ENCODE results near the gene DLD.
"Not testable (repeated sequence)": the region's sequence is repeated elsewhere in the genome, so short reads cannot be mapped to it uniquely, and the experiment has no call there.

The DLD gene, protein sequence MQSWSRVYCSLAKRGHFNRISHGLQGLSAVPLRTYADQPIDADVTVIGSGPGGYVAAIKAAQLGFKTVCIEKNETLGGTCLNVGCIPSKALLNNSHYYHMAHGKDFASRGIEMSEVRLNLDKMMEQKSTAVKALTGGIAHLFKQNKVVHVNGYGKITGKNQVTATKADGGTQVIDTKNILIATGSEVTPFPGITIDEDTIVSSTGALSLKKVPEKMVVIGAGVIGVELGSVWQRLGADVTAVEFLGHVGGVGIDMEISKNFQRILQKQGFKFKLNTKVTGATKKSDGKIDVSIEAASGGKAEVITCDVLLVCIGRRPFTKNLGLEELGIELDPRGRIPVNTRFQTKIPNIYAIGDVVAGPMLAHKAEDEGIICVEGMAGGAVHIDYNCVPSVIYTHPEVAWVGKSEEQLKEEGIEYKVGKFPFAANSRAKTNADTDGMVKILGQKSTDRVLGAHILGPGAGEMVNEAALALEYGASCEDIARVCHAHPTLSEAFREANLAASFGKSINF

DNA sequence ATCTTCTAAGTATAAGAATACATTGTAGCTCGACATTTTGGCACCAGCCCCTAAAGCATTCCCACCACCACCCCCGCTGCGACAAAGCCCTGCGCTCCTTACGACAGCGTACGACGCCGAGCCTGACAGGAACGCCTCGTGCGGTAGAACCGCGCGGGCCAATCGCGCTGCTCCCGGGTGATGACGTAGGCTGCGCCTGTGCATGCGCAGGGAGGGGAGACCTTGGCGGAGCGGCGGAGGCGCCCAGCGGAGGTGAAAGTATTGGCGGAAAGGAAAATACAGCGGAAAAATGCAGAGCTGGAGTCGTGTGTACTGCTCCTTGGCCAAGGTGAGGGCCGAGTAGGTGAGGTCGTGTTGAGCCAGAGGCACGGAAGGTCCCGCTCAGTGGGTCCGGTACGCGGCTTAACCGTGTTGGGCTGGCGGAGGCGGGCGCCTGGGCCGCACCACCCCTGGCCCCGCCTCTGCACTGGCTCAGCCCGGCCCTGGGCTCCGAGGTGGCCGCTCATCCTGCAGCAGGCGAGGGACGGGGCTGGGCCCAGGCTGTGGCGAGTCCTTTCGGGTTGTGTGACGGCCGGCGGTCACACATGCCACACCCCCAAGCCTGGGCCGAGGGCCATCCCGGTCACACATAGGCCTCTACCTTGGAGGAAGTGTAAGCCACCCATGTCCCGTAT, at the start of gene DLD:
Gene DLD, plus strand, starts transcription at position 222 of the 674 bp plus-strand sequence. Its CDS starts 68 bp downstream, at position 290.
- peak; percentile 93 to 94 for DNase-seq

DNA sequence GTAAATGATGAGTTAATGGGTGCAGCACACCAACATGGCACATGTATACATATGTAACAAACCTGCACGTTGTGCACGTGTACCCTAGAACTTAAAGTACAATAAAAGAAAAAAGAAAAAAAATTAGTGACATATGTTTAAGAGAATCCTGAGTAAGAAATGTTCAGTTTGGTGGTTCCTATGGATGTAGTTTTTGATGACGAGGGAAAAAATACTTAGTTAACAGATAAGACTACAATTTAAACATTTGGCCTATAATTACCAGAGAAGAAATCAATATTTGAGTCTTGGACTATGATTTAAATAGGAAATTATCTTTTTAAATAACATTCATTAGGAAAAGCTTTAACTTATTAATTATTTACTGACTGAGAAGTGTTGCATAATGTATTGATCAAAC, 48.8 kb upstream of the DLD start:
- no peak for DNase-seq

DNA sequence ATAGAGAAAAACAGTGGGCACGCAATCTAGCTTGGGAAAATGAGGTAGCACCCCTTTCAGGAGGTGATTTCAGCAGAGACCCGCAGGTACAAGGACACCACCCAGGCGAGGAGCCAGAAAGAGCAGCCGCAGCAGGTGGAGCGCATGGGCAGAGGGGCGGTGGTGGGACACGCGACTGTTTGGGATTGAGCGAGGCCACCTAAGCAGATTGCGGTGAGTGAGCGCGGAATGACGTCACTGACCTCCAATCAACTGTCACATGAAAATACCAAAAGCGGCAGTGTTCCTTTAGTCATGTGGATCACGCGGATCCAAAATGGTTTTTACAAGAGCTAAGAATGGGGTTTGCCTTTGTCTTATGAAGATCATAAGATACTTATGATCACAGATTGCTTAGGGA, 47.8 kb upstream of the DLD start:
- DNase-seq: no peak

DNA sequence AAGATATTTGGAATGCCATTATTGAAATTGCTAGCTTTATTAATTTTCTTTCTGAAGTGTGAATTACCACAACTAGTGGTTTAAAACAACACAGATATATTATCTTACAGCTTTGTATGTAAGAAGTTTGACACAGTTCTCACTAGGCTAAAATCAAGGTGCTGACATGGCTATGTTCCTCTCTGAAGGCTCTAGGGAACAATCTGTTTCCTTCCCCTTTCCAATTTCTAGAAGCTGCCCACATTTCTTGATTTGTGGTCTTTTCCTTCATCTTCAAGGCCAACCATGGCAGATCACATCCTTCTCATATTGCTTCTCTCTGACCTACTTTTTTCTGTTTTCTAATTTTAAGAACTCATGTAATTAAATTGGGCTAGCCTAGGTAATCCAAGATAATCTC, 44.7 kb upstream of the DLD start:
- no peak for DNase-seq

DNA sequence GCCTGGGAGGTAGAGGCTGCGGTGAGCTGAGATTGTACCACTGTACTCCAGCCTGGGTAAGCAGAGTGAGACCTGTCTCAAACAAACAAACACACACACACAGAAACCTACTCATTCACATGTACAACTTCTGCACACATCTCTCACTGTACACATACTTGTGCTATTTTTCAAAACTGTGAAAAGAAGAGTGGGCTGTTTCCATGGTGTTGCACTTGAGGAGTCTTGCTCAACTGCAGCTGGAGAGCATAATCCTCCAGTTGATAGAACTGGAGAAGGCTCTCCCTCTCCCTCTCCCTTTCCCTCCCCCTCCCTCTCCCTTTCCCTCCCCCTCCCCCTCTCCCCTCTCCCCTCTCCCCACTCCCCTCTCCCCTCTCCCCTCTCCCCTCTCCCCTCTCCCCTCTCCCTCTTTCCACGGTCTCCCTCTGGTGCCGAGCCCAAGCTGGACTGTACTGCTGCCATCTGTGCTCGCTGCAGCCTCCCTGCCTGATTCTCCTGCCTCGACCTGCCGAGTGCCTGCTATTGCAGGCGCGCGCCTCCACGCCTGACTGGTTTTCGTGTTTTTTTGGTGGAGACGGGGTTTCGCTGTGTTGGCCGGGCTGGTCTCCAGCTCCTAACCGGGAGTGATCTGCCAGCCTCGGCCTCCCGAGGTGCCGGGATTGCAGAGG, 43.7 kb upstream of the DLD start:
- DNase-seq: no peak

DNA sequence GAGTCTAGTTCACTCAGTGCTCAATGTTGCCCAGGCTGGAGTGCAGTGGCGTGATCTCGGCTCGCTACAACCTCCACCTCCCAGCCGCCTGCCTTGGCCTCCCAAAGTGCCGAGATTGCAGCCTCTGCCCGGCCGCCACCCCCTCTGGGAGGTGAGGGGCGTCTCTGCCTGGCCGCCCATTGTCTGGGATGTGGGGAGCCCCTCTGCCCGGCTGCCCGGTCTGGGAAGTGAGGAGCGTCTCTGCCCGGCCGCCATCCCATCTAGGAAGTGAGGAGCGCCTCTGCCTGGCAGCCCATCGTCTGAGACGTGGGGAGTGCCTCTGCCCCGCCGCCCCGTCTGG, 43.2 kb upstream of the DLD start:
- DNase-seq: not testable (repeated sequence)

DNA sequence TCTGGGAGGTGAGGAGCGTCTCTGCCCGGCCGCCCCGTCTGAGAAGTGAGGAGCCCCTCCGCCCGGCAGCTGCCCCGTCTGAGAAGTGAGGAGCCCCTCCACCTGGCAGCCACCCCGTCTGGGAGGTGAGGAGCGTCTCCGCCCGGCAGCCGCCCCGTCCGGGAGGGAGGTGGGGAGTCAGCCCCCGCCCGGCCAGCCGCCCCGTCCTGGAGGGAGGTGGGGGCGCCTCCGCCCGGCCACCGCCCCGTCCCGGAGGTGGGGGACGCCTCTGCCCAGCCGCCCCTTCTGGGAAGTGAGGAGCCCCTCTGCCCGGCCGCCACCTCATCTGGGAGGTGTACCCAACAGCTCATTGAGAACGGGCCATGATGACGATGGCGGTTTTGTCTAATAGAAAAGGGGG, 42.8 kb upstream of the DLD start:
- DNase-seq: not testable (repeated sequence)

DNA sequence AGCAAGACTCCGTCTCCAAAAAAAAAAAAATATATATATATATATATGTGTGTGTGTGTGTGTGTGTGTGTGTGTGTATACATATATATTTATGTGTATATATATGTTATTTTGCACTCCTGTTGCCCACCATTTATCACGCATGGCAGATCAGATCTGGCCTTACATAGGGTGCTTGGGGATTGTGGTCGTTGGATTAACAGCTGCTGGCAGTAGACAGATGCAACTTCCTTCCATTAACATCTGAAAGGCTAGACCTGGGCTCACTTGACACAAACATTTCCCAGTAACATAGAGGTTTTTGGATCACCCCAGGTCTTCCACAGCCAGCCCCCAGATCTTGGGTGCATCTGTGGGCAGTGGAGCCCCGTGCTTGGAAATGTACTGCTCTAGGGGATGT, 40.8 kb upstream of the DLD start:
- DNase-seq: no peak

DNA sequence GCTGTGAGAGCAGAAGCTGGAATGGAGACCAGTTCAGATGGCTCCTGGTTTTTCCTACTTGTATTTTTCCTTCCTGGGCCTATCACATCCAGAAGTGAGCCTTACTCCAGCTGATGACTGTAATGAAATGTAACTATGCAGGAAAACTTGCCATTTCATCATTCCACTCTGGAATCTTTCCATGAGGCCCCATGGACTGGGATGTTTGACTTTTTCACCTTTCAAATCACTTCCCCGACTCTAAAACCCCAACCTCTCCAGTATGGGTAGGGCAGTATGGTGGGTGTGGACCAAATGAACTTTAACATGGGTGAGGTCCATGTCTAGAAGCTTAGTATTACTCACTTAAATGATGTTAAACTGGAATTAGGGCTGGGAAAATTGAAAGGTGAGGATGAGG, 40.3 kb upstream of the DLD start:
- DNase-seq: no peak

DNA sequence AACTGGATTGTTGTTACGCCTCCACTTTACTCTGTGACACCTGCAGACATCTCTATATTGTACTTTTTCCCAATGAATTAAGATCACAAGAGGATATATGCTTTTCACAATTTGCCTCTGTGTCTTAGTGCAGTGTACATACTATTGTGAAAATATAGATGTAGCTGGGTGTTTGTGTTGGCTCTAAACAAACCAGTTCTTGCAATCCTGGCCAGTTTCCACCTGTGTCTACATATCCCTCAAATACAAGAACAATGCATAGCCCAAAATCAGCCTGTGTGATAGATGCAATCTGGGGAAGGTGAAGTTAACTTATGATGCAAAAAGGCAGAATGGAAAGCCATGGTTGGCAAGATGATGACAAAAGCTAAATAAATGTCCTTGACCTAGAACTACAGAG, 36.5 kb upstream of the DLD start:
- DNase-seq: no peak

DNA sequence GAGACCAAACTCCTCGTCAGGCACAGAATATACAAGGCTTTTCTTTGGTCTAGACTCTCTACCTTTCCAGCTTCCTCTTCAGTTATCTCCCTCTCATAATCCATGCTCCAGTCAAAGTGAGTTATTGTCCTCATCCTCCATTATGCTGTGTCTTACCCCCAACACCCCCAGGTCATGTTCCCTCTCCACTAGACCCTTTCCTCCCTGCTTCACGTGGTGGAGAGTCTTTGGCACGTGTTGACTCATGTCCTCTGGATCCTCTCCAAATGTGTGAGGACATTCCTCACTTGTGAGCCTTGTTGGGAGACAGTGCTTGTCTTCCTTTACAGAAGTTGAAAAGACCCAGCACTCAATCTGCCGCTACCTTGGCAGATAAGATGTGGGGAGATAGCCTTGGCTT, 36.0 kb upstream of the DLD start:
- DNase-seq: no peak

DNA sequence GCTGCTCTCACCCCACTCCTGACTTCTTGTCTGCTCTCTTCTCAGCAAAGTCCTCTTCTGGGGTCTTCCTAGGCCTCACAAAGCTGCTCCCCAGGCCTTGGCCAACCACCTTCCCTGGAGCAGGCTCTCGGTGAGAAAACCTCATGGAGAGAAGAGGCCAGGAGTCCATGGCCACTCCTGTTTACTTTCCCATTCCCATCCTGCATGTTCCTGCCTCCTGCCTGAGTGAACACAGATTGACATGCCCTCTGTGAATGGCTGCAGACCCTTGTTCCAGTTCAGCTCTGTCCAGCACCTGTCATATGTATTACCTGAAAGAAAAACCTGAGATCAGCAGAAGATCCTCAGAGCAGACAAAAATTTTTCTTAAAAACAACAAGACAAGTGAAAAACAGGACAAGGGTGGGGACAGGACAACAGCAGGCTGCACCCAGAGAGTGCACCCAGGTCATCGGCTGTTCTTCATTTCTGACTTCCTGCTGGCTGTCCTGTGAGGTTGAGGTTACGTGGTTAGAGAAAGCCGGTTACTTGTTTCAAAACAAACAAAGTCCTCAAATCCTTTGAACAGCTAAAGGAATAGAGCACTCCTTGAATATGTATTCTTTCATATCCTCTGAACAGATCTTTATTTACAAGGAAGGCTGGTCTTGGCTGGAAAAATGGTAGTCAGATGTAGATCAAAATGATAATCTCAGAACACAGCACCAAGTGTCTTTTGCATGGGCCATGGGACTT, 34.0 kb upstream of the DLD start:
- peak; percentile 15 to 26 for DNase-seq

DNA sequence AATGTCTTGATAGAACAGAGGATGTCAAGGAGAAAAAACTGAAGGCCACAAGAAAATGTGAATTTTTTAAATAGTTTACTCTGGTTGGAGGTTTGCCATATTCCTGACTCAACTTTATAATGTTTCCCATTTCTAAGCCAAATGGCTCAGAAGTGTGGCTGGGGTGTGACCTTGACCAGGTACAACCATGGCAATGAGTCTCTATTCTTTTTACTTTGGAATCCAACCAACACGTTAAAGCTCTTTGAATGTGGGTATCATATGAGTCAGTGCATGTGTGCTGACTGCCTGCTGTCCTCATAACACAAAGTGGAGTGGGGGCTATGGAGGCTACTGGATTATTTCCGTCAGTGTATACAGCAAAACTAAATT, 33.5 kb upstream of the DLD start:
- no peak for DNase-seq

DNA sequence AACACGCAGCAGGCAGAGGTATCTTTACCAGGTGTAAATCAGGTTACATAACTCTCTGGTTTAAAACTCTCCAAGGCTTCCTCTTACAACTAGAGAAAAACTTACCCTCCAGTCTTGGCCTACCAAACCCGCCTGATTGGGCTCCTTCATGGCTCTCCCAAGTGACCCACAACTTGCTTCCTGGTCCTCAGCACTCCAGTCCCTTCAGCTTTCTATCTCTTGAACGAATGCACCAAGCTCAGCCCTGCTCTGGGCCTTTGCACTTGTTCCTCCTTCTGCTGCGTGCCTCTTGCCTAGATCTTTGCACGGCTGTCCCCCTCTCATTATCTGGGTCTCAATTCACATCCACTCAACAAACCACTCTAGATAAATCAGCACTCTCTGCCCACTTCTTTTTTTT, 32.7 kb upstream of the DLD start:
- no peak for DNase-seq

DNA sequence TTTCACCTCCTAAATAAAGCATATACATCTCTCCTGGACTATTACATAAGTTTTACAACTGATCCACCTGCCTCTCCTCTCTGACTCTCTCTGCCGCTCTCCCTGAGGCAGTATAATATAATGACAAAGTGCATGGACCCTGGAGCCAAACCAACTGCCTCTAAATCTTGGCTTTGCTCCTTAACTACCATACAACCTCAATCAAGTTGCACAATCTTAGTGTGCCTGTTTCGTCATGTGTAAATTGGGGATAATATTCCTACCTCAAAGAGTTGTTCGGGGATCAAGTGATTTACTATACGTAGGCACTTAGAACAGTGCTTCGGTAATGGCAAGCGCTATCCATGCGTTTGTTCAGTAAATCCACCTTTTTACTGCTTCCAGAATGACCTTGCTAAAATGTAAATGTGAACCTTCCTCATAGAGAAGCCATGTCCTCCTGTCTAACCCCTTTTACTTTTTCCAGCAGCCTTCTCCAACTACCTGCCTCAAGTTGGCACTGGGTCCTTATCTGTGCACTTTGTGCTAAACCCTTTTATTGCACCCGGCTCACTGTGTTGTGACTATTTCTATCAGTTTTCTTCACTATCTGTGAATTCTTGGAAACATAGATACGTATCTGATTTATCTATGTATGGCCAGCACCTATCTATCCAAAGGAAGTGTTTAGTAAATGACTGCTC, 30.6 kb upstream of the DLD start:
- no peak for DNase-seq

DNA sequence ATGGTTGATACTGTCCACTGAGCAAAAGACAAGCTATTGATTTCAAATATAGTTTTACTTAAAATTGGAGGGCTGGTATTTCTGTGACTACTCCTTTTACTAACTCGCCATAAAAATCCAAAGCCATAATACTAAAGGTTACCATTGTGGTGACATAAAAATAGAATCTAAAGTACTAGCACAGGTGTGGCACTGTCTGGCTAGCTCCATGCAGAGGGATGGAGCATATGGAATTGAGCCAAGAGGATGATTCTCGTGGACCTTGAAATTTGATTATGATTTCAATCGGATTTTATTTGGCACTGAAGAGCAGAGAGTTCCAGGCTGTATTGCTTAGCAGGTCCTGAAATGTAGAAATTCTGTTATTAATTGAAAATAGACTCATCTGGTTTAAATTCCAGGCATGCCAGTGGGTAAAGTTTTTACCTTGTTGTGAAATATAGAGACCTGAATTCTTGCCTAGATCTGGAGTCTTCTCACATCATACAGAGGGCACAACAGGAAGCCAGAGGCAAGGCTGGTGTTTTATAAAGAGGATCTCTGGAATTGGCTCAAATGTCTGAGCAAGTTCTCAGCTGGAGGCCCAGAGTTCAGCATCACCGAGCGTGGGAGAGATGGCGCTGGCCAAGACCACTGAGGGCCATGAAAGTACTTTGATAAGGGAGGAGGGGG, 29.9 kb upstream of the DLD start:
- no peak for DNase-seq

DNA sequence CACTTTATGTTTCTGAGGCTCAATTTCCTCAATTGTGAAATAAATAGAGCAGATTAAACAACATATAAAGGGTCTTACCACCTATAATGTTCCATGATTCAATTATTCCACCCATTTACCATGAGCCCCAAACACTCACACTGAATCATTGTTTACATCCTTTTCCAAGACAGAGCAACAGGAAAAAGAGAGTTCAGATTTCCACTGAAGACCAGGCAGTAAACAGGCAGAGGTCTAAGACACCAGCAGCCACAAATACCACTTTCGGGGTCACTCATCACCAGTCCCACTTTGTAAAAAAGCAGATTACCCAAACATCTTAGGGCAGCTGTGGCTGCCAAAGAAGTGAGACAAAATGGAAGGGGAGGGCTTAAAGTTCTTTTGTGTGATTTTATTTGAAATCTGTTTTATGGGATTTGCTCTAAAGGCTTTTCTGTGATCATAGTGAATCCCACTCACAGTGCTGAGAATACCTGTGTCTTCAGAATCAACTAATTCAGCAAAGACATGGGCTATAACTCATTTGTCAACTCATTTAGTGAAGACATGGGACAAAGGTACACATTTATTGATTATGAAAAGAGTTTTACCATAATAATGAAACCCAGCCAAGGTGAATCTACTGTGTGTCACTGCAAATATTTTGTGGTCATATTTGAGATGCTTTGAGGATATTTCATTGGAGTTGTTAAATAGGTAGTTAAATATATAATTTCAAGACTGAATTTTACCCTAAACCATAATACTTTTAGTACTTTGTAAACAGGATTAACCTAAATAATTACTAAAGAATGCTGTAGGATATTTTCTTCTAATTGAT, 24.8 kb upstream of the DLD start:
- DNase-seq: peak in 1 of 2 experiments; percentile 35

DNA sequence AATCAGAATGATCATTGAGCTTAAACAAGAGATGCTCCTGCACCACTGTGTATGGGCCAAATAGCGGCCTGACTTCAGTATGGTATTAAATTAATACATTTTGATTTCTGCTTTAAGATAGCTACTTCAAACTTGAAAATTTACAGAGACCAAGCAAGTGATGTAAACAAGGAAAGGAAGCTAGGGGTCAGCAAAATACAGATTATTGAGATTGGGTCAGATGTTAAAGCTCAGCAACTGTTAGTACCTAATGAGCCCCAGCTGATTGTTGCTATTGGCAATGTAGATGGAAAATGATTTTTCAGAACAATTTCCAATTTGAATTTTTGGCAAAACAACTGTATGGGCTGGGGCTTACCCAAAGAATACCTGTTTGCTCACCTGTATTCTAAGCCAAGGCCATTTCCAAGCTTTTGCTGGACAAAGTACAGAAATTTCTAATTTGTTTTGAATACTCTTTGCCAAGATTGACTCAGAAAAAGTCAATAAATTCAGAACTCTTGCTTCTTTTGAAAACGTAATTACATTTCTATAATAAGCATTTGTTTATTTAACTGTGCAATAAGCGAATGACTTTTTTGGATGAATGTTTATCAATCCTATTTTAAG, 23.0 kb upstream of the DLD start:
- DNase-seq: no peak

DNA sequence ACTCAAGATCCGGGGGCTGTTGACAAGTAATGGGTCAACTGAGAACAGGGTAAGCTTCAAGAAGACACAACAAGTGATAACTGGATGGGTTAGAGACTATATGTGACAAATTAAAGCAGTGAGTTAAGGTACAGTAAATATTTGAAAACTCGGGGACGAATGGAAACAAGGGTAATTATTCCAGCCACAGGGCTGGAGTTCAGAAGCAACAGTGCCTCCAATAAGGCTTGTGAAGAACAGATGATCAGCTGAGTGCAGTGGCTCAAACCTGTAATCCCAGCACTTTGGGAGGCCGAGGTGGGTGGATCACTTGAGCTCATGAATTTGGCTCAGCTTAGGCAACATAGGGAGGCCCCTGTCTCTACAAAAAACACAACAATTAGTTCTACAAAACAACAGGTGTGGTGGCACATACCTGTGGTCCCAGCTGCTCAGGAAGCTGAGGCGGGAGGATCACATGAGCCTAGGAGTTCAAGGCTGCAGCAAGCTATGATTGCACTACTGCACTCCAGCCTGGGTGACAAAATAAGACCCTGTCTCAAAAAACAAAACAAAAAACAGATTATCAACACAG, 20.5 kb upstream of the DLD start:
- no peak for DNase-seq

DNA sequence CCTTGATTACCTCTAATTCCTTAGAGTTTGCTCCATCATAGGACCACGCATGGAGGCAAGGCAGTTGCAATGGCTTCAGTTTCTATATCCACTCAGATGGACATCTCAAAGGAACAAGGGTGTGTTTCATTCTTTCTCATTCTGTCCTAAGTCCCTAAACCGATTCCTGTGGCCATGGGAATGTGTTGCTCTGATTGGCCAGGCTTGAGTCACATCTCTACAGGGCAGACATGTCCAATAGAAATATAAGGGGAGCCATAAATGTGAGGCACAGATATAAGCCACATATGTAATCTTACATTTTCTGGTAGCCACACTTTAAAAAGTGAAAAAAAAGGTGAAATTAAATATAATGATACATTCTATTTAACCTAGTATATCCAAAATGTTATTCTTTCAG, 16.9 kb upstream of the DLD start:
- no peak for DNase-seq

All from activated CD4-positive, alpha-beta T cell treated with anti-CD3 and anti-CD28 coated beads, Interleukin-2, amount 50 U/mL, for 48 hours (primary cell).